ENCODE measurements around the gene HRH3.

The HRH3 gene

DNA sequence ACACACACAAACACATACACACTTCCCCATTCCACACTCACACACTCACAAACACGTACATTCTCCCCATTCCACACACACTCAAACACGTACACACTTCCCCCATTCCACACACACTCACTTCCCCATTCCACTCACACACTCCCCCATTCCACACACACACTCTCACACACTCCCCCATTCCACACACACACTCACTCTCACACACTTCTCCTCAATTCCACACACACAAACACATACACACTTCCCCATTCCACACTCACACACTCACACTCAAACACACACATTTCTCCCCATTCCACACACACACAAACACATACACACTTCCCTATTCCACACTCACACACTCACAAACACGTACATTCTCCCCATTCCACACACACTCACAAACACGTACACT is 9.6 kb upstream of the HRH3 start:
- Histone ChIP-seq H3K27me3 (peaks cover 54% of the 10 kb centered on the region), H3K27ac (peak overlapping the region; percentile 78), H3K36me3 (no peaks in the 10 kb centered on the region), H3K4me1 (ENCODE audit: control insufficient read depth in 1 of 2, insufficient read depth in 1 of 2, low read depth in 1 of 2, low read length in 1 of 2) (no peaks in the 10 kb centered on the region), H3K4me3 (ENCODE audit: low read depth in 1 of 2, low read length in 1 of 2) (no peak overlapping the region), H3K9me3 (no peaks in the 10 kb centered on the region)
- TF ChIP-seq CTCF (IDR thresholded peaks at IDR 0.05) = no peak

- Histone ChIP-seq H3K27ac (peak overlapping the region; percentile 78), H3K27me3 (peaks cover 60% of the 10 kb centered on the region), H3K4me1 (ENCODE audit: control insufficient read depth in 1 of 2, insufficient read depth in 1 of 2, low read depth in 1 of 2, low read length in 1 of 2) (no peaks in the 10 kb centered on the region), H3K9me3 (no peaks in the 10 kb centered on the region), H3K4me3 (ENCODE audit: low read depth in 1 of 2, low read length in 1 of 2) (no peak overlapping the region), H3K36me3 (no peaks in the 10 kb centered on the region)
- TF ChIP-seq CTCF (IDR thresholded peaks at IDR 0.05) = no peak
These were observed 9.0 kb upstream of the HRH3 start for GRCh38 chr20:62228982-62229545.

DNA sequence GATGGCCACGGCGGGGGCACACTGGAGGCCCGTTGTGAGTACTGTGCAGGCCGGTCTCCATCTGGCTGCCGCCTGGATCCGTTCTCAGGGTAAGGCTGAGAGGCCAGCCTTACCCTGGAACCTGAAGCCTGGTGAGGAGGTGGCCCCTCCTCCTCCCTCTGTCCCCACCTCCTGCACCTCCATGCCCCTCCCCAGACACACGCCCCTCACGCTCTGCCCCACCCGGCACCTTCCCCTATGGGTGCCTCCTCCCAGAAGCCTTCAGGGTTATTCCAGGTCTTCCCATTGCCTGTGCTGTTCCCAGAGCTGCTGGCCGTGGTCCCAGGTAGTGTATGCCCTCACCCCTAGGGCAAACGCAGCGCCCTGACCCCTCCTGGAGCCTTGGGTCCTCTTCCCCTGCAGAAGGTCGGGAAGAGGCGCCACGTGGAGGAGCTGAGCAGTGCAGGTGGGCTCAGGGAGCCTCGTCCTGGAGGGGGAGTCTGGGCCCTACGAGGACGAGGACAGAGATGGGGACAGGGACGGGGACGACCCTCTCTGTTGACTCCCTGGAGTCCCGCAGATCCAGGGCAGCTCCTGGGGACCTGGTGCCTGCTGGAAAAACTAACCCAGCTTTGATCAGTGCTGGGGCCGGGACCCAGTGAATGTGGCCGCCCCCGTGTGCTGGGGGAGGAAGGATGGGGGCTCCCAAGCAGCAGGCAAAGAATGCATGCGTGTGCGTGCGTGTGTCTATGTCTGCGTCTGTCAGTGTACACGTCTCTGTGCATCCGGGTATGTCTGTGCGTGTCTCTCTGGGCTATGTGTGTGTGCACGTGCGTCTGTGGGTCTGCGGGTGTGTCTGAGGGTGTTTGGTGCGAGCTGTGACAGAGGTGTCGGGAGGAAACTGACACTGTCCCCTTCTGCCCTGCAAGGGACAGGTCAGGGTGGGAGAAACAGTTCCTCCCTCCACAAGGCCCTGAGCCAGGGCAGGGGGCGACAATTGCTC is 8.2 kb upstream of the HRH3 start:
- Histone ChIP-seq H3K9me3 (no peaks in the 10 kb centered on the region), H3K4me3 (ENCODE audit: low read depth in 1 of 2, low read length in 1 of 2) (no peak overlapping the region), H3K4me1 (ENCODE audit: control insufficient read depth in 1 of 2, insufficient read depth in 1 of 2, low read depth in 1 of 2, low read length in 1 of 2) (no peaks in the 10 kb centered on the region), H3K27me3 (peaks cover 64% of the 10 kb centered on the region), H3K27ac (no peak overlapping the region), H3K36me3 (no peaks in the 10 kb centered on the region)
- no peak for TF ChIP-seq CTCF (IDR thresholded peaks at IDR 0.05)

GRCh38 chr20:62227591-62227976 is 7.5 kb upstream of the HRH3 start:
- Histone ChIP-seq H3K27ac (no peak overlapping the region), H3K36me3 (no peaks in the 10 kb centered on the region), H3K4me3 (ENCODE audit: low read depth in 1 of 2, low read length in 1 of 2) (no peak overlapping the region), H3K4me1 (ENCODE audit: control insufficient read depth in 1 of 2, insufficient read depth in 1 of 2, low read depth in 1 of 2, low read length in 1 of 2) (no peaks in the 10 kb centered on the region), H3K9me3 (no peaks in the 10 kb centered on the region), H3K27me3 (peaks cover 64% of the 10 kb centered on the region)
- no peak for TF ChIP-seq CTCF (IDR thresholded peaks at IDR 0.05)

GRCh38 chr20:62226707-62227590 is 6.9 kb upstream of the HRH3 start:
- no peaks in the 10 kb centered on the region for H3K9me3 ChIP-seq
- no peak overlapping the region for H3K27ac ChIP-seq
- peaks cover 69% of the 10 kb centered on the region for H3K27me3 ChIP-seq
- H3K36me3 ChIP-seq = no peaks in the 10 kb centered on the region
- H3K4me3 ChIP-seq (ENCODE audit: low read depth in 1 of 2, low read length in 1 of 2) = no peak overlapping the region
- no peak for TF ChIP-seq CTCF (IDR thresholded peaks at IDR 0.05)
- H3K4me1 ChIP-seq (ENCODE audit: control insufficient read depth in 1 of 2, insufficient read depth in 1 of 2, low read depth in 1 of 2, low read length in 1 of 2) = no peaks in the 10 kb centered on the region
